Measurements from ENCODE around the gene PDE3A.

Gene PDE3A

DNA sequence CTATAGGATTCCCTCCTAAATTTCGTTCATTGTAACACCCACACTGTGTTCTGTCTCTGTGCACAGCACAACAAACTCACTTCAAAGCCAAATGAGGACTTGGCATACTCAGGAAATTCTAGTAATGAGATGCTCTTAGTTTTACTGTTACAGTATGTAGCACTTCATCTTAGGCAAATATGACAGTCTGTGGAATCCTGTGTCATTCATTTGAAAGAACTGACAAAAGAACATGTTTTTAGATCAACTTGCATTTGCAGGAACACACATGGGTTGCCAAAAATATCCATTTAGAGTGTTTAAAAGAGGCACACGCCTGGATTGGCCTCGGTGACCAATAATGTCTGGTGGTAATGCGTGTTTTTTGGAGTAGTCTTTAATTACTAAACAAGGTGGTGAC lies 56.5 kb downstream of the PDE3A start:
- no peak for DNase-seq (ENCODE audit: low spot score)

DNA sequence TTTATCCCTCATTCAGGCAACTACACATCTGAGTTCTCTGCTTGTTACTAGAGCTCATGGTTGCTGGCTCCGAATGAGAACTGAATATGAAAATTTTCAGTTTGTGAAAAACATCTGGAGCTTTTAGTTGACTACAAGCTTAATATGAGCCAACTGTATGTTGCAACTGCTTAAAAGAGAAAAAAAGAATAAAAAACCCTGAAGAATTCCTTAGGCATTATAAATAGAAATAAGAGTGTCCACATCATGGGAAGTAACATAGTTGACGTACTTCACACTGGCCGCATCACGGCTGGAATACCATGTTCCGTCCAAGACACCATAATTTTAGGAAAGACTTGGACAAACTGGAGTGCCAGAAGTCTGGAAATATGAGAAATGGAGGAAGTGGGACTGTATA lies 57.9 kb downstream of the PDE3A start:
- DNase-seq (ENCODE audit: low spot score), result peak; percentile 52

DNA sequence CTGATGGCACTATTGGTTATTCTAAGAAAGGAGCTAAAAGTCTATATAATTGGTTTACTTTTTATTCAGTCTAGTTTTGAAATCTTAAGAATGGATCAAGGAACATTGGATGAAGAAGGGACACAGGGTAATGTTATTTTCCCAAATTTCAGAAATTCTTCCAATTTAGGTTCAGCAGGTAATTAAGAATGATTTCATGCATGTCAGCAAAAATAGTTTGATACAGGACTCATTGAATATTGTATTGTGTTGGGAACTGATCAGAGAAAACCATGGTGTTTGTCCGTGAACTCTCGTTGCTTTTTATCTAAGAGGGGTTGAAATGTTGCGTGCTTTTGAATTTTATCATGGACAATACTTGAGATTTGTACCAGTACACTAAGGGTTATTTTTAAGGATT lies 58.6 kb downstream of the PDE3A start:
- DNase-seq (ENCODE audit: low spot score), result no peak

DNA sequence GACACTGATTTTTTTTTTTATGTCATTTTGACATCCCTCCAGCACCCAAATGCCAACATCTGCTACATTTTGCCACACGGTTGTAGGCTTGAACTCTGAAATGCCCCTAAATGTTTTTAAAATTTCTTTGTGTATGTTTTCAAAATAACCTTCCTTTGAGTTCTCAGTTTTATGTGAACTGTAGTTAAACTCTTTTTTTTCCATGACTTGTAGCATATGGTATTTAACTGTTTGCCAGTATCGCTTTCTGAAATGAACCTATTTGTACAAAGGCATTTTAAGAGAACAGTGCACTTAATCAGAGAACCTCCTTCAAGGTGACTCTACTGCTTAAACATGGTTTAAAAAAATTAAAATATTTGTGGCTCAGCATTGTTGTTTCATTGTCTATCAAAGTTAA lies 61.5 kb downstream of the PDE3A start:
- DNase-seq (ENCODE audit: low spot score), result no peak

DNA sequence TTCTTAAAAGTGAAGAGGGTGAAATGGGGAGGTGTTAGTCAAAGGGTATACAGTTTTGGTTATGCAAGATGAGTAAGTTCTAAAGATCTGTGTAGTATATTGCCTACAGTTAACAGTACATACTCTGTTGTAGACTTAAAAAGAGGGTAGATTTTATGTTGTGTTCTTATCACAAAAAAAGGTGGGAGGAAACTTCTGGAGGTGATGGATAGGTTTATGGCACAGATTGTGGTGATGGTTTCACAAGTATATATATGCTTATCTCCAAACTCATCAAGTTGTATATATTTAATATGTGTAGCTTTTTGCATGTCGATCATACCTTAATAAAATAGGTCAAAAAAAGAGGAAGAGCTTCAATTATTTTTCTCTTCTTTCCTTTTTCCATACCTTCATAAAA lies 64.0 kb downstream of the PDE3A start:
- no peak for DNase-seq (ENCODE audit: low spot score)

DNA sequence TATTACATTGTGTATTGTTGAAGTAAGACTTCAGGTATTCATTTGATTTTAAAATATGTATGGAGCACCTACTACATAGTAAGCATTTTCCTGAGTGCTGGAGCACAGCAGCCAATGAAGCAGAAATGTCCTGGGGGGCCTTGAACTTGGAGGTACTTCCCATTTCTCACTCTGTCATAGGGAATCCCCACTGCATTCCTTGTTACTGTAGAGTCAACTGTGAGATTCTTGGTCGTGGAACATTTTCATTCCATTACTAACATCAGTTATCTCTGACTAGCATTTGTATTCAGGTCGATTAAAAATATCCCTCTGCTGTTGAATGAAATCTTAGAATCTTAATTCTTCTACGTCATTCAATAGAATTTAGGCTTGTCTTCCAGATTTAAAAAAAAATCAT lies 66.7 kb downstream of the PDE3A start:
- DNase-seq (ENCODE audit: low spot score), result no peak

DNA sequence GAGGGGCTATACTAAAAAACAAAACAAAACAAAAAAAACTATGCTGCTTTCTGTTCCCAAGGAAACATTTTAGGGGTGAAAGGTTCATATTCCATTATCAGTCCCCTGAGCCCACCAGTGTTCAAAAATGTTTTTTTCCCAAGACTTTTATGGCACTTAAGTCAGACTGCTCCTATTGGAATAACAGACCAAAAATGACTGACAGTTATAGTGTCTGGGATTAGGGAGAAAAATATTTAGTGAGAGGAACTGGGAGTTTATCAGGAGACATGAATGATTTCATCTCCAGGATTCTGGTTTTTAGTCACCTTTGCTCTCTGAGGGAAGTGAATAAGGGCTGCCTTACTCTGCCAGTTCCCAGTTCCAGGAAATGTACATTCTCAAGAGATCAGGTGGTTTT lies 68.0 kb downstream of the PDE3A start:
- no peak for DNase-seq (ENCODE audit: low spot score)

DNA sequence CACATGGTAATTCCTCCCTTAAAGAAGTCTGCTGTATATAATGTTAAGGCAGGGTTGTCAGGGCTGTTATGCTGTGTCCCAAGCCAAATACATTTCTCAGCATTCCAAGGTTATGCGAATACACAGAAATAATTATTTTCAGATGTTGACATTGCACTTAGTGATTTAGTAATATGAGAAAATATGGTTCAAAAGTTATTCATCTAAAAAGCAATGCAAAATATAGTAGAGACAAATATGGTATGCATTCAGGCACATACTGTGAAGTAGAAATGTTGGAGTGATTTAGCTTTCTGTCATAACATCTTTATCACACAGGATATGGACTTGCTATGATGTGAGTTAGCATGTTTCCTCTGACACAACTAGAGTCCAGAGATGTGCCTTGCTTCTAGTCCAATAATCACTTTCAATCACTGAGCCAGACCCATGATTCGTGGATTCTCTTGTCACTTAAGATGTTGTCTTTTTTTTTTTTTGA lies 70.0 kb downstream of the PDE3A start:
- DNase-seq (ENCODE audit: low spot score), result peak; percentile 47

DNA sequence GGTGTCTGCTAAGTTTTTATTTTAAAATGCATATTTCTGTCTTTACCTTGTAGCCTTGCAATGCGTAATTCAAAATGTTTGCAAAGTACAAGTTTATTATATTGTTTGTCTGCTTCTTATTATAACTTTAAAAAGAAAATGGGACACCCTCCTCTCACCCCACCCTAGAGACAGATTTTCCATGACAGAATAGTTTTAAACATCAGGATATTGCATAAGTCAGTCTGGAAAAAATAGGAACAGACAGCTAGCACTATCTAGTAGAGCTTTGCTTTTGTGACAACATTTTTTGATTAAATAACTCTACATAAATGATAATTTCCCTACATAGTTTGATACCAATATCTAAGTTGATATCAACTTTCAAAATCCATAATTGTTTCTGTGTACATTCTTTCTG lies 71.3 kb downstream of the PDE3A start:
- peak; percentile 8 for DNase-seq (ENCODE audit: low spot score)

DNA sequence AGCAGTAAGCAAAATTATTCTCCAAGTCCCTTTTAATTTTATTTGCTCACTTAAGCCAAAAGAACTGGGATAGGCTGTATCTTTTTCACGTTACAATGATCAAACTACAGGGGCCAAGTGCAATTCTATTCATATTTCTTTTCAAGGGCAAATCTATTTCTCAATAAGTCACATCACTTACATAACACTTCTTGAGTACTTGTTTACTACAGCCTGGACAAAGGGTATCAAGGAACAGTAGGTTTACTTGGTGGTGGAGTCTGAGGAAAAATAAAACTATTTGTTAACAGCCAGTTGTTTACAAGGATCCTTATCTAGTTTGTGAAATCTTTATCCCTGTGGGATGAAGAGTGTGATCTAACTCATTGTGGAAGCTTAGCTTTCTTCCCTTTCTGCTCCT lies 72.1 kb downstream of the PDE3A start:
- DNase-seq (ENCODE audit: low spot score), result no peak

DNA sequence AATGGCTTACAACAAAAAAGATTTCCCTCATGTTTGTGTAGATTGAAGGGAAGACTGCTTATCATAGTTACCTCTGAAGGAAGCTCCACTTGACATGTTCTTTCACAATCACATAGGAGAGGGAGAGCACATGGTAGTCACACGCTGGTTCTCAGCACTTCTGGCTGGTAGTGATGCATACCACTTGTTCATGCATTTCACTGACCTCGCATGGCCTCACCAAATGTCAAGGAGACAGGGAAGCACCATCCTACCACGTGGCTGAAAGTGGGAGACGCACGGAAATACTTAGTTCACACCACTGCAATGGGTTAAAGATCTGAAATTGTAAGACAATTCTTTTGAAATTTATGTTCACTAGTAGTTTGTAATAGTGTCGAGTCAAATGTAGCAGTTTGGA lies 74.0 kb downstream of the PDE3A start:
- DNase-seq (ENCODE audit: low spot score), result no peak

DNA sequence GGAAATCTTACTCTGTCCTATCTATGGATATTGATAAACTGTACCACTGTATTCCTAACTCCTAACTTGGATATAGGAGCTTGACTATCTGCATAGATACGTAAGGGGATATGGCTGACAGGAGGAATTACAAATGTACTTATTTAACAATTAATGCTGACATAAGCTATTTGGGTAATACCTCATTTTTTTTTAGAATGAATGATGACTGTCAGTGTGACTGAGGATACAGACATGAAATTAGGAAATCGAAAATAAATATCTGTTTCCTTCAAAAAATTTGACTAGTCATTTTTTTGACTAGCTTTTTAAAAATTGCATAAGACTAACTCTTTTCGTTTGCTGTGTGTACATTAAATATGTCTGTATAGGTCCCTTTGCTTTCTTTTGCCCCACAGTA lies 74.9 kb downstream of the PDE3A start:
- DNase-seq (ENCODE audit: low spot score), result no peak

DNA sequence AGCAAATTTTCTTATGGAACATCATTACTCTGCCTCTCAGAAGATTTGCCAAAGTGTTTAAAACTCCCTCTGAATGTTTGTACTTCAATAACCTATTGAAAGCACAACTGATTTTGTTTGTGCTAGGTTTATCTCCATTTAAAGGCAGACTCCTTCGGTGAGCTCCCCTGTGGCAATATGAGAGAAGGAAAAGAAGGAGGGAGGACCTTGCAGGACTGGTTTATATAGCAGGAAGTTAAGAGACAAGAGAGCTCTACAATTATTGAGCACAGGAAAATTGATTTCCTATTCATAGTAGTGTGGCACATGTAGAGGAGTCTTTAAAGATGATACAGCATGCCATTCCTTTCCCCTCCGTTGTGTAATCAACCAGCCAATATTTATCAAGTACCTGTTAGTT lies 75.5 kb downstream of the PDE3A start:
- no peak for DNase-seq (ENCODE audit: low spot score)

DNA sequence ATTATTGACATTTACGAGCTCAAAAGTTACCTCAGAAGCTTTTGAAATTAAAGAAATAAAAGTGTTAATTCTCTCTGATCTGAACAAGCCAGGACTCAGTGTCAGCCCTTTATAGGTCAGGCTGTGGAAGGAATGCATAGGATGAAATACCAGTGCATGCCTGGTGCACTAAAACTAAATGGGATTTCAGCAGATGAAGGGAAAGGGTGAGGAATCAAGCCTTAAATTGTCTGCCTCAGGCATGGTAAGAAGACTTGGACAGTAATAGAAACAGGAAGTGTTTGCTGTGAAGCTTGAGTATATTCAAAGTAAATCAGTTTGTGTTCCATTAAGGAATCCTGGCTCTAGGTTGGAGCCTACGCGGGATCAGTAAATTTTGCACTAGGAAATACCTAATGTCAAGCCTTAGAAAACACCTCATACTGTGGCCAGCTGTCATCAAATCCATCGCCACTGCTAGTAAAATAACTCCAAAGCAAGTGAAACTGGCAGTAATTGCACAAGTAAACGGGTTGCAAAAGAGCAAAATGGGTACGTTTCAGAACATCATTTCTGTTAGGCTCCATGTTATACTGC lies 76.3 kb downstream of the PDE3A start:
- DNase-seq (ENCODE audit: low spot score), result no peak

DNA sequence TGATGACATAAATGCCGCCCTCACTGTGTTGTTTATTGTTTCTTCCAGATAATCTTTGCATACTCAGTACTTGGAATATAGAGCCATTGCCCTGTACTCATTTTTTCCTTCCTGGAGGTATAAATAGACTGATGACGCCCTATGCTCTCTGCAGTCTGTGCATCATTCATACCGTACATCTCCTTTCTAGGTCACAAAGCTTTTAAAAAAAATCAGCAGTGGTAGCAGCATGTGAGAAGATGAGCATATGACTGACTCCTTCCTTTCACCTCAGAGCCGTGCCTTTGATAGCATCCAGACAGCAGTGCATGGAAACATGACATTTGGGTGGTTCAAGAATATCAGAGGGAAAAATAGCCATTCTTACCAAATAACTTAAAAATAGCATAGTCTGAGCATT lies 77.3 kb downstream of the PDE3A start:
- no peak for DNase-seq (ENCODE audit: low spot score)

DNA sequence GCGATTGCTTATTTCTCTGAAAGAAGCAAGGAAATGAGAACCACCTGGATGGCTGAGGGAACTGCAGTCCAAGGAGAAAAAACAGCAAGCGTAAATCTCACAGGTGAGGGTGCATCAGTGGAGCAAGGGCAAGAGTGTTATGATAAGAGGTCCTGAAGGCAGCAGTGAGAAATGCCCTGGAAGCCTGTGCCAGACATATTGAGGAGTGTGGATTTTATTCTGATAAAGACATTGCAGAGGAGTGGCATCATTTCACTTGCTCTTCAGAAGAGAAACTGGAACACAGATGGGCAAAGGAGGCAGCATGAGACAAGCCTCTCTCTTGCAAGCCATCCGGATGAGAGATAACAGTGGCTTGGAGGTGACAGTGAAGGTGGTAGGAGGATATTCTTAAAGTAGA lies 78.5 kb downstream of the PDE3A start:
- DNase-seq (ENCODE audit: low spot score), result no peak

DNA sequence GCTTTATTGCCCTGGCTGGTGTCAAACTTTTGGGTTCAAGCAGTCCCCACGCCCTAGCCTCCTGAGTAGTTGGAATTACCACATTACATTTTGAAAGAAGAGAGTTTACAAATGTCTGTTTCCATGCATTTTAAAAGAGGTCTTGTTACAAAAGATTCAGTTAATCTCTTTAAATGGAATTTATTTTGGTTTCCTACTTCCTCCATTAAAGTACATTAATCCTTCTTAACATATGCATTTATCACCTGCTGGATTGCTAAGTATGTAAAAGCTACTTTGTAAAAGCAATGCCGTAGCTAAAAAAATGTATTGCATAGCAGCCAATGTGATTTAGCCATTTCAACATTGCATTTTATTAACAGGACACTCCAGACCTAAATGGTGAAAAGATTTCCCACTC lies 80.4 kb downstream of the PDE3A start:
- no peak for DNase-seq (ENCODE audit: low spot score)

DNA sequence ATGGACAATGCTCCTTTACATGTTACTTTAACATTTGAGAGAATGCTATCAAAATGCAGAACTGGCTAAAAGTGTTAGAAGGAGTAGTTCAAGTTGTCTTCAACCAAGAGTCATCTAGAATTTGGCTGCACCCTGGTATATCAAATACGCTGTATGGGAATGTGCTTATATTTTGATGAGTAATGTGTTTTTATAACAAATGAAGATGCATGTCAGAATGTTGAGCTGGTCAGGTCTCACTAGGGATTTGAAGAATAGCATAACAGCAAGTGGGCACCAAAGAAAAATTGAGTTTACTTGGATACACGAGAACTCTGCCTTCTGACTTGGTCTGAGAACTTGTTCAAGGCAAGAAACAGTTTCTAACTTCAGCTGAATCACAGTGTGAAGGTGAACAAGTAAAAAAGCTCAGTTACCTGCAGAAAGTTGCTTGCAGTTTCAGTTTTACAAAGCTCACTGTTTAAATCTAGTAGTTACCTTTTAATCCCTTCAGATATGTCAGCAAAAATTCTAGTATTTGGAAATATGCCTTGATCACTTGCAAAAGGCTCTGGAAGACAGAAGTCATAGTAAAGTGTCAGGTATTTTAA lies 82.3 kb downstream of the PDE3A start:
- no peak for DNase-seq (ENCODE audit: low spot score)

DNA sequence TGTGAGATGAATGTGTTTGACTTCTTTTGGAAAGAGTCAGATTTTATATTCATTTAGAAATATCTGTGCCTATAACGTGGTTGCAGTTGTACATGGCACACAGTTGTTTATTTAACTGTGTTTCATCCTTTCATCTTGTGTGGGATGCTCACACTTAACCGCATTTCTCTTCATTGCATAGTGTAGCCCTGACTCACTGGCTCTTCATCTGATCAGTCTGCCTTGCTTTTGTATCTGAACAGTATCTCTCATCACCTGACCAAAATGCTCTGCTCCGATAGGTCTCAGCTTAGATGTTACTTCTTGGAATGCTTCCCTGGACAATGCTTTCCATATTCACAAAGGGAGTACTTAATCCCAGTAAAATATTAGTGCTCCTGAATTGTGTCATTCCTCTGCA lies 83.4 kb downstream of the PDE3A start:
- peak; percentile 27 for DNase-seq (ENCODE audit: low spot score)

DNA sequence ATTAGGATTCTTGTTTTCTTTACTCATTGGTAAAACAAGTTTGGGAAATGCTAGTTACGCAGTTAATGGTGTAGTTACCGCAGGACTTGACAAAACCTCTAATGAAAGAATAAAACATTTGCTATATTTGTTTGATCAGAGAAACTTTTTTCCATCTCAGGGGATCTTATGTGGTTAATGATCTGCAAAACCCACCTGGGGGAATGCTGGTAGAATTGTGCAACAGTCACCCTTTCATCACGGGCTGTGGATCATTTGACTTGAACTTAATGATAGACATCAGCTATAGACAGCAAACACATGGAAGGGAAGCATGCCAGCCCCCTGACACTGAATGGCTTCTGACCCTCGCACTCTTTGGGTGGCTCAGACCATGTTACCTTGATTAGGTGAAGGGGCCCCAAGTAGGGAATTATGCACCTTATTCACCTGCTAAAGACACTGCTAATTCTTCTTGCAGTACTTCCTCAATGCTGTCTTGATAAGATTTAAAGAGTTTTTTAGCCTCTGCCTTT lies 84.2 kb downstream of the PDE3A start:
- DNase-seq (ENCODE audit: low spot score), result no peak

DNA sequence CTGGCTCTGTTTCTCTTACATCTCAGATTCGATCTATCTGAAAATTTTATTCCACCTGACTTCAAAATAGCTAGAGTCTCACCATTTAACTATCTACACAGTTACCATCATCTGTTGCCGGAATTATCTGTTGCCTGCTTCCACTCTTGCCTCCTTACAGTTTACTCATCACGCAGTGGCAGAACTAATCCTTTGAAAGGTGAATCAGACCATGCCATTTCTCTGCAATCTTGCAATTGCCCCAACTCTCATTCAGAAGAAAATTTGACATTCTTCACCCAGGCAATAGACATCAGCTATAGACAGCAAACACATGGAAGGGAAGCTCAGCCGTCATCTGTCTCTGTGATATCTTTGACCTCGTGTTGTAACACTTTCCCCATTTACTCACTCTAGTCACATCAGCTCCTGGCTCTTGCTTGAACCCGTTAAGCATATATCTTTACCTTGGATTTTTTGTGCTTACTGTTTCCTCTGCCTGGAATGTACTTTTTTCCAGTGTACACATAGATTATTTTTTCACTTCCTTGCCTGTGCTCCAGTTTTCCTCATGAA lies 85.5 kb downstream of the PDE3A start:
- DNase-seq (ENCODE audit: low spot score), result no peak

DNA sequence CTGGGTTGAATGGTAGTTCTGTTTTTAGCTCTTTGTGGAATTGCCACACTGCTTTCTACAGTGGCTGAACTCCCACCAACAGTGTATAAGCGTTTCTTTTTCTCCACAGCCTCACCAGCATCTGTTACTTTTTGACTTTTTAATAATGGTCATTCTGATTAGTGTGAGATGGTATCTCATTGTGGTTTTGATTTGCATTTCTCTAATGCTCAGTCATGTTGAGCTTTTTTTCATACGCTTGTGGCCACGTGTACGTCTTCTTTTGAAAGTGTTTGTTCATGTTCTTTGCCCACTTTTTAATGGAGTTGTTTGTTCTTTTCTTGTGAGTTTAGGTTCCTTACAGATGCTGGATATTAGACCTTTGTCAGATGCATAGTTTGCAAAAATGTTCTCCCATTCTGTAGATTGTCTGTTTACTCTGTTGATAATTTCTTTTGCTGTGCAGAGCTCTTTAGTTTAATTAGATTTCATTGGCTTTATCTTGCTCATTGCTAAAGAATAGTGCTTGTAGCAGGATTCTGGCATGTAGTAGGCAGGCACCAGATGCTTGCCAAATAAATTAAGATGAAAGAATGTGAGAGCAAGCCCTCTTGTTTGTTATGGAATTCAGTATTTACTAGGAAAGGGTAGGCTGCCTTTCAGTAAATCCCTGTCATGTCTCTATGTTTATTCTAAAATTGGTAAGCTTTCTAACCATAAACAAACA lies 86.8 kb downstream of the PDE3A start:
- peak; percentile 8 for DNase-seq (ENCODE audit: low spot score)

DNA sequence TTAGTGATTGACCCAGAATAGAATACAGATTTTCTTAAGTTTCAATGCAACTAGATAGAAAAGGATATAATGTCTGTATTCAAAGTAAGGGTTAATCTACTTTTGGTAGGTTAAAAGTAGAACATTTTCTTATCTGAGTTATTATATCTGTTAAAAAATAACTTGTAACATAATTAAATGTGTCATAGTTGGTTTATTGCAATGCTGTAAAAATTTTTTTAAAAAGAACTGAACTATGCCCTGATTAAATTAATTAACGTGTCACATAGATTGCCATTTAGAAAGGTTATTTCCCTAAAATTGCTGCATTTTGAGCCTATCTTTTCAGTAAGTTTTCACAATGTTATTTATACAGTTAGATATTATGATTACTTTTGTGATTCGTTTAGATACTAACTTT lies 89.2 kb downstream of the PDE3A start:
- no peak for DNase-seq (ENCODE audit: low spot score)

Data from GM03348 (cell line).